Stimulated activated CD4-positive, alpha-beta T cell treated with anti-CD3 and anti-CD28 coated beads, Interleukin-2, amount 100 ng/mL, for 4 hours (primary cell): ENCODE results near the gene KCNC3.

Experiments used
- DNase-seq: peaks from one replicate; pipeline ENCODE4 v3.0.0-alpha.2; 2020; ENCODE audit warnings: low read depth

The KCNC3 gene

DNA sequence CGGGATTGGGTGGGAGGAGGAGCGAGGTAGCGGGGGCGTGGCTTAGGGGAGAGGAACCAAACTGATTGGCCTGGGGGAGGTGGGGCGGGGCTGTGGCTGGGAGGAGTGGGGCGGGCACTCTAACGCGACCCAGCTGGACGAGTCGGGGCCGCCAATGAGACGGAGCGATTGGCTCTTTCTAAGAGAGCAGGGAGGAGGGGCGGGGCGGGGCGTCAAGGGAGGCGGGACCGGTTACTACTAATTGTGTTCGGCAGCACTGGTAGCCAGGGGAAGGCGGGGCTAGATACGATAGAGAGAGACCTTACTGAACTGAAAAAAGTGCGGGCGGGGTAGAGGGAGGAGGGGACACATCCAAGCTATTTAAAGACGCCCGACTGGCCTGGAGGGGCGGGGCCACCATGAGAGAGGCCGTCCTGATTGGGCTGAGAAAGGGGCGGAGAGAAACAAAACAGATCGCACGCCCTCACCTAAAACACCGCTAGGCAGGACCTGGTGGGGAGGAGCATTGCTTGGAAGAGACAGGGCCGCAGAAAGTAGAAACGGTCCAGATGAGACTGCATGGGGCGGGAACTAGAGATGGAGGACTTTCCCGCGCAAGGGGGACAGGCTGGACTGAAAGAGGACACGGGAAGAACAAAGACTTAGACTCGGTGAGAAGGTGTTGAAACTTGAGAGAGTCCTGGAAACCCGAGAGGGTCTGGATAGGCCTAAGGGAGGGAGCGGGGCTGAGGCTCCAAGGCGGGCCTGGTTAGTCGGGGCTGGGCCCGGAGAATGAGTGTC, at the start of gene KCNC3:
TSS of gene KCNC3 (minus strand) at position 232 of the 780 bp plus-strand sequence. CDS start 295 bp downstream, outside the sequence.
- DNase-seq = peak; percentile 94

GRCh38 chr19:50378863-50379236, 49.7 kb upstream of the KCNC3 start:
- no peak for DNase-seq

GRCh38 chr19:50378169-50378862, 49.1 kb upstream of the KCNC3 start:
- DNase-seq = no peak

DNA sequence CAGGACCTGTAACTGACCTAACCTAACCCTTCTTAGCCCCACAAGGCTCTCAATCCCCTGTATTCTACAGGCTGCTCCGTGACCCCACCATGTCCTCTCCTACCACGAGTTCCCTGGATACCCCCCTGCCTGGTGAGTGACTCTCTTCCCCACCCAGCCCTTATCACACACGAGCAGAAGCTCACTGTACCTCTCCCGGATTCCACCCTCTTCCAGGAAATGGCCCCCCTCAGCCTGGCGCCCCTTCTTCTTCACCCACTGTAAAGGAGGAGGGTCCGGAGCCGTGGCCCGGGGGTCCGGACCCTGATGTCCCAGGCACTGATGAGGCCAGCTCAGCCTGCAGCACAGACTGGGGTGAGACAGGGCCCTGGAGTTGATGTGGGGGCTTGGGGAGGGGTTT, 48.3 kb upstream of the KCNC3 start:
- no peak for DNase-seq

DNA sequence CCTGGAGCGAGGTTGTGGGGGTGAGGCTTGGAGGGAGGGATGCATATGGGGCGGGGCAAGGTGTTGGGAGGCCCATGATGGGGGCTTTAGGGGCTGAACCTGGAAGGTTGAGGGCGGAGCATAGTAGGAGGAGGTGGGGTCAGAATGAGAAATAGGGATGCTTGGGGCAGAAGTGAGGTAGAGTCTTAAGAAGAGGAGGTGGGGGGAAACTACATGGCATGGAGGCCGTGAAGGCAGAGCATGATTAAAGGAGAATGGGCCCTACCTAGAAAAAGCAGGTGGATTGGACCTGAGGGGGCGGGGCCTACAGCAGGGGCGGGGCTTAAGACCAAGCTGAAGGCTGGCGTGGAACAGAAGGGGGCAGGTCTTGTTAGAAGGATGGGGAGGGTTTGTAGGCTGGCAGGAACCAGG, 47.9 kb upstream of the KCNC3 start:
- peak; percentile 37 for DNase-seq

DNA sequence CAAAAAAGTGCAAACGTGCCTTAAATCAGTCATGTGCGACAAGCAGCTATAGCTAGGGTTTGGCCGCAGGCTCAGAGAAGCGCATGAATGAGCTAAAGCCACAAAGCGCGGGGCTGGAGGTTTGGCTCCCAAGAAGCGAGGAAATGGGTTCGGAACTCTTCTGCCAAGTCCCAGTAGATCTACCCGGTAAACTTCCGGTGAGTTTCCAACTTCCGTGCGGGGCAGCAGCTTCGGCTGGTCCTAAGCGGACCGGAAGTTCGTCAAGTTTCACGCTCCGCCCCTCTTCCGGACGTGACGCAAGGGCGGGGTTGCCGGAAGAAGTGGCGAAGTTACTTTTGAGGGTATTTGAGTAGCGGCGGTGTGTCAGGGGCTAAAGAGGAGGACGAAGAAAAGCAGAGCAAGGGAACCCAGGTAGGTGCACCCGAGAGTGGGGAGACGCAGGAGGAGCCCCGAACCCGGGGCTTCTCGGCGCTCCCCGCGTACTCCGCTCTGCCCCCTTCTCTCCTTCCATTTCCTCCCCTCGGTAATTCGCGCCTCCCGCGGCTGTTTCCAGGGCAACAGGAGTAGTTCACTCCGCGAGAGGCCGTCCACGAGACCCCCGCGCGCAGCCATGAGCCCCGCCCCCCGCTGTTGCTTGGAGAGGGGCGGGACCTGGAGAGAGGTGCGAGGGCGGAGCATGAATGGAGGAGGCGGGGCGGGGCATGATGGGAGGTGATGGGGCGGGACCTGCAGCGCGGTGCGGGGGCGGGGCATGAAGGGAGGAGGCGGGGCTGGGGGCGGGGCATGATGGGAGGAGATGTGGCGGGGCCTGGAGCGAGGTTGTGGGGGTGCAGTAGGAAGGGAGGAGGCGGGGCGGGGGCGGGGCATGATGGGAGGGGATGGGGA, 47.2 kb upstream of the KCNC3 start, which contains the start of gene NR1H2:
TSS of gene NR1H2 (plus strand) at position 292 of the 885 bp plus-strand sequence. CDS start 1,149 bp downstream, outside the sequence.
- DNase-seq = peak; percentile 91

GRCh38 chr19:50371914-50372475, 42.8 kb upstream of the KCNC3 start:
- no peak for DNase-seq

DNA sequence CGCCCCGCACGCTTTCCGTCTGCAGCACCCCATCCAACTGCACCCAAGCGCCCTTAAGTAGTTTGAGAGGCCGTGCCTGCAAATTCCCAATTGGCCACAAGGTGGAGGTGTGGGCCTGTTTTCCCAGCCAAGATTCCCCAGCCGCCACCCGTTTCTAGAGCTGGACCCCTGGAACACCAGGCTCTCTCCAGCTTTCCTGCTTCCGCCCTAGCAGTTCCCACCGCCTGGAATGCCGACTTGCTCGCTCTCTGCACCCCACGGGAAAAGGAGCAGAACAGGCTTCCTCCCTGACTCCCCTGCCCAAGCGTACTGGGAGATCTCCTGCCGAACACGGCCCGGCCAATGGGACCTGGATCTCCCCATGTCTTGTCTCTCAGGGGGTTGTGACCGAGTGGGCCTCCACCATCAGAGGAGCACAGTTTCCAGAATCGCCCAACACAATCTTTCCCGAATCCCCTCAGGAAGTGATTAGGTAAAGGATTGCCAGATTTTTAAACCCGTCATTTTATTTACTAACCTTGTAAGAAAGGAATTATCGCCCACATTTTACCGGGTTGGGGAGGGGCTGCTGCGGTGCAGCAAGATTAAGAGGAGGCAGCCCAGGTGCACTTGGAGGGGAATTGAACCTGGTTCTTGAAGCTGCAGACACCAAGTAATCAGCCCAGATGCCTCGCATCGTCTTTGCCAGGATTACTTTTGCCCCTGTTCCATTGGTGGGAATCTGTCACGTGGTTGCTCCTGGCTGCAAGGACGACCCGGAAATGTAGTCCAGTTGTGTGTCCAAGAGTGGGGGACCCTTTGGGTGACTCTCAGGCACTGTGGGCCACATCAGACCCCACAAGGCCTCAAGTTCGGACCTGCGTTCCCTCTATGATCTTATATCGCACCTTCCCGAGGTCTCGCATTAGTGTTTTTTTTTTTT, 39.7 kb upstream of the KCNC3 start:
- DNase-seq = peak; percentile 61

GRCh38 chr19:50365434-50366306, 36.5 kb upstream of the KCNC3 start, which contains the start of gene NAPSA:
NAPSA (minus strand) TSS chr19:50365639; CDS start chr19:50365621, 18 bp downstream.
- DNase-seq = no peak

DNA sequence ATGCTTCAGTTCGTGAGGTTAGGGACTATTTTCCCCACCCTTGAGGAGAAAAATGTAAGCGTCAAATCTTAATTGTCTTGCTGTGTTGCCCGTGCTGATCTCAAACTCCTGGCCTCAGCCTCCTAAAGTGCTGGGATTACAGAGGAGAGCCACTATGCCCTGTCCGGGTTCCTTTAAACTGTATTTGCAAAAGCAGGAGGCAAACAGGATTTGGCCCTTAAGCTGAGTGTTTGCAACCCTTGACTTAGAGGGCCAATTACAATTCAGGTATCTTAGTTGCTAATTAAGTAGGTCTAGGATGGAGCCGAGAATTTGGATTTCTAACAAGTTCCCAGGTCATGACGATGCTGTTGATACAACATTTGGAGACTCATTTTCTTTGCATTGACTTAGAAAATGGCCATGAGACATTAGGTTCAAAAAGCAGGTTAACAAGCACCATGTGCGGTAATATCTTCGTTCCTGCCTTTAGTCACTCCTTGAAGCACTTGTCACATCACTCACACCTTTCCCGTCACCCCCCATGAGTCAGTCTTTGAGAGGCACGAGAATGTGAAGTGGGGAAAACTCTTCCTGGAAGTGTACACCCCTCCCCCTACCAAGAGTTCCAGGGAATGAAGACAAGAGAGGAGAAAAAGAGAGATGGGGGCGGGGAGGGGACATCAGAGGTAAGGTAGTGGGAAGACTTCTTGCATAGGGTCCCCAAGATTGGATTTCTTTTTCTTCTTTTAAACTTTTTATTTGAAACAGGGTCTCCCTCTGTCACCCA, 33.7 kb upstream of the KCNC3 start:
- DNase-seq = no peak

DNA sequence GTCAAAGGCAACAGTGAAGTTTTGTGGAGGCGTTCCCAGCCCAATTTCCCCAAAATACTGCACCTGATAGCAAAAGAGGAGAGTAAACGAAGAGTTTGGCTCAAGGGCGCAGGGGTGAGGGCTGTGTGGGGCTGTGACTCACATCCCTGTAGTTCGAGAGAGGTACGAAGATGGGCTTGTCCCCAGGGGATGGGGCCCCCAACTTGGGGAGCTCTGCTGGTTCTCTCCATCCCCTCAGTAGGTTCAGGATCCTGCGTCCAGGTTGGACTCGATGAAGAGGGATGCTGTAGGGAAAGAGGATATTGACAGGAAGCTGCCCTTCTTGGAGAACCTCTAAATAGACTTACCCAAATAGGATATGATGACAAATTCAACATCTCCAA, 32.8 kb upstream of the KCNC3 start:
- no peak for DNase-seq

DNA sequence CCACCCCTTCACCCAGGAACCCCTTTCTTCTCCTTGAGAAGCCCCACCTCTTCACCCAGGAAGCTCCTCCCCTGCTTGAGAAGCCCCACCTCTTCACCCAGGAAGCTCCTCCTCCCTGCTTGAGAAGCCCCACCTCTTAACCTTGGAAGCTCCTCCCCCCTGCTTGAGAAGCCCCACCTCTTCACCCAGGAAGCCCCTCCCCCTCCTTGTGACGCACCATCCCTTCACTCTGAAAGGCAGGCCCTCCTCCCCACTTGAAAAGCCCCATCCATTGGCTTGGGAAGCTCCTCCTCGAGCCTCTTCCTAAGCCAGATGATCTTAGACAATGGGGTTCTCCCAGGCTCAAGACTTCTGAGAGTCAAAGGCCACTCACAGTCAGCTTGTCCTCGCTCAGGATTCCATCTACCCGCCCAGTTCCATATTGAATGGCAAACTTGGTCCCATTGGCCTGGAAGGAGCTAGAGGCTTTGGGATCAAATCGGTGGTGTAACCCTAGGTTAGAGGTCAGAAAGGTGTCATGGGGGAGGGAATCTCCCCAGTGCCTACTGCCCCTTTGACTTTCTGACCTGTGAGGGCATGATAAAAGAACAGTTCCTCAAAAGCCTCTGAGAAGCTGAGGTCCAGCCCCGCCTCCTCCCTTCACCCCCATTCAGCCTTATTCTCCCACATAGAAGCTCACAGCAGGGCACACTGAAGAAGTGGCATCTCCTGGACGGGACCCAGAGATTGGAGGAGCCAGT, 32.3 kb upstream of the KCNC3 start:
- no peak for DNase-seq

- DNase-seq = no peak
These were observed 30.2 kb upstream of the KCNC3 start for GRCh38 chr19:50359328-50359818.

DNA sequence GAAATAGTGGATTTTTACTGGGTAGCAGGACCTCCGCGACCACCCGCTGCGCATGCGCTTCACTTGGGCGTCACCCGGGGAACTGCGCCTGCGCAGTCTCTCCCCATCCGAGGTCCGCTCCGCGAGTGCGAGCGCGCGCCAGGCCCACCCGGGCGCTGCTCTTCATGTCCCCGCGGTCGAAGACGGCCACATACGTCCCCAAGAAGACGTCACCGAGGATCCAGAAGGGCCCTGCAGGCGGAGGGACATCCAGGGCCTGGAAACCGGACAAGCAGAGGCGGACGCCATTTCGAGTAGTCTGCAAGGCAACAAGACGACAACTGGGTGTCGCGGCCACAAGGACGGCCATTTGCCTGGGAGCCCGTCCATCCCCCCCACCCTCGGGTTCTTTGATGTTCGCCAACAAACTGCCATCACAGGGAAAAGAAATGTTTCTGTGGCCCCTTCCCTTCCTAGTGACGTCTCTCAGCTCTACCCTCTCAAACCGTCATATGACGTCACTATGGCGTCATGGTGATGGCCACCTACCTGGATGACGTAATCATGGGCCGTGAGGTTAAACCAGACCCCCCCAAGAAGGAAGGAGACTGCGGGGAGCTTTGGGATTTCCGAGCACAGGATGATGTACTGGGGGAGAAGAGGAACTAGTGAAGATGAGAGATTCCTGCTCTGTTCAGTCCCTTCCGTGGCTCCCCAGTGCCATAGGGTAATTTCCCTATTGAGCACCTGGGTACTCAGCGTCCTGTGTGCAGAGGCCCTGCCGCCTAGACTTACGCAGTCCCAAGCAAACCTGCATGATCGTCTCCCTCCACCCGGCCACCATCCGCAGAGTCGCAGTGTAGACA, 29.5 kb upstream of the KCNC3 start:
- peak; percentile 71 for DNase-seq

GRCh38 chr19:50357178-50358100, 28.3 kb upstream of the KCNC3 start:
- peak; percentile 90 for DNase-seq

- DNase-seq = no peak
These were observed 27.6 kb upstream of the KCNC3 start for GRCh38 chr19:50356691-50357177.
